Osteoblast (primary cell): ENCODE results near the gene ARL15. TPM values are rescaled to one million over a fixed set of nuclear protein-coding genes. Genes with fewer than 3 reads are reported as not detected.
A peak's percentile ranks its signal among the peaks of the same experiment; 100 is the strongest.

ENCODE experiments used
- DNase-seq: peaks from one replicate; pipeline ENCODE4 v3.0.0; 2011; ENCODE audit warnings: low spot score, mixed read lengths; ENCODE audit not compliant: insufficient read length; ENCODE audit errors: missing footprints
- H2AFZ ChIP-seq: 2 replicates; pipeline ENCODE4 v1.6.0; 2011; ENCODE audit warnings: mild to moderate bottlenecking, low read length
- H3K27ac ChIP-seq: 2 replicates; pipeline ENCODE4 v1.5.1; 2011; ENCODE audit warnings: mild to moderate bottlenecking, low read depth, low read length, moderate library complexity
- H3K27me3 ChIP-seq: 2 replicates; pipeline ENCODE4 v1.6.0; 2012; ENCODE audit warnings: mild to moderate bottlenecking, control low read depth, inconsistent platforms, low read length, moderate library complexity; ENCODE audit not compliant: insufficient read depth
- H3K36me3 ChIP-seq: 2 replicates; pipeline ENCODE4 v1.5.1; 2011; ENCODE audit warnings: mild to moderate bottlenecking, low read length, control low read depth, moderate library complexity; ENCODE audit not compliant: insufficient read depth
- H3K4me1 ChIP-seq: 2 replicates; pipeline ENCODE4 v1.5.1; 2011; ENCODE audit warnings: mild to moderate bottlenecking, low read length, control low read depth, moderate library complexity; ENCODE audit not compliant: insufficient read depth
- H3K4me2 ChIP-seq: 2 replicates; pipeline ENCODE4 v1.6.0; 2011; ENCODE audit warnings: mild to moderate bottlenecking, low read length; ENCODE audit not compliant: insufficient read depth
- H3K4me3 ChIP-seq: fragments of 200-600 bp; sonication (generic); 3 replicates; pipeline ENCODE4 v1.5.1; 2012; ENCODE audit warnings: mild to moderate bottlenecking, low read length, inconsistent platforms; ENCODE audit not compliant: insufficient read depth
- H3K79me2 ChIP-seq: 2 replicates; pipeline ENCODE4 v1.6.0; 2012; ENCODE audit warnings: mild to moderate bottlenecking, low read length, control low read depth, inconsistent platforms; ENCODE audit not compliant: insufficient read depth
- H3K9me3 ChIP-seq: 2 replicates; pipeline ENCODE4 v1.5.1; 2011; ENCODE audit warnings: low read depth, low read length, control low read depth
- H4K20me1 ChIP-seq: 2 replicates; pipeline ENCODE4 v1.6.0; 2012; ENCODE audit warnings: mild to moderate bottlenecking, low read length, control low read depth; ENCODE audit not compliant: insufficient read depth
- total RNA-seq: library from RNA; depleted of rRNA; stranded (reverse); fragments of >200 nt; gene quantifications from 2 replicates; pipeline ENCODE4 v1.2.3, GENCODE V29; 2012
- TF ChIP-seq, protein P1 (sequence below): IDR thresholded peaks from 2 replicates; pipeline ENCODE4 v1.5.1; 2011; ENCODE audit warnings: mild to moderate bottlenecking, low read depth, low read length, moderate library complexity; ENCODE audit errors: extremely low read depth

Gene ARL15
- total RNA-seq, 1 donor = 25.3 TPM

GRCh38 chr5:53963958-53964357 is 346.4 kb downstream of the ARL15 start:
- H3K4me1 ChIP-seq = no peaks in the 10 kb centered on the region

GRCh38 chr5:53962306-53962705 is 348.1 kb downstream of the ARL15 start:
- H3K4me3 ChIP-seq = no peak overlapping the region
- TF ChIP-seq, protein P1, sequence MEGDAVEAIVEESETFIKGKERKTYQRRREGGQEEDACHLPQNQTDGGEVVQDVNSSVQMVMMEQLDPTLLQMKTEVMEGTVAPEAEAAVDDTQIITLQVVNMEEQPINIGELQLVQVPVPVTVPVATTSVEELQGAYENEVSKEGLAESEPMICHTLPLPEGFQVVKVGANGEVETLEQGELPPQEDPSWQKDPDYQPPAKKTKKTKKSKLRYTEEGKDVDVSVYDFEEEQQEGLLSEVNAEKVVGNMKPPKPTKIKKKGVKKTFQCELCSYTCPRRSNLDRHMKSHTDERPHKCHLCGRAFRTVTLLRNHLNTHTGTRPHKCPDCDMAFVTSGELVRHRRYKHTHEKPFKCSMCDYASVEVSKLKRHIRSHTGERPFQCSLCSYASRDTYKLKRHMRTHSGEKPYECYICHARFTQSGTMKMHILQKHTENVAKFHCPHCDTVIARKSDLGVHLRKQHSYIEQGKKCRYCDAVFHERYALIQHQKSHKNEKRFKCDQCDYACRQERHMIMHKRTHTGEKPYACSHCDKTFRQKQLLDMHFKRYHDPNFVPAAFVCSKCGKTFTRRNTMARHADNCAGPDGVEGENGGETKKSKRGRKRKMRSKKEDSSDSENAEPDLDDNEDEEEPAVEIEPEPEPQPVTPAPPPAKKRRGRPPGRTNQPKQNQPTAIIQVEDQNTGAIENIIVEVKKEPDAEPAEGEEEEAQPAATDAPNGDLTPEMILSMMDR = no peak
- no peaks in the 10 kb centered on the region for H3K4me1 ChIP-seq
- DNase-seq = peak; percentile 36
- no peak overlapping the region for H2AFZ ChIP-seq
- no peaks in the 10 kb centered on the region for H3K27me3 ChIP-seq
- H3K79me2 ChIP-seq = no peaks in the 10 kb centered on the region
- H4K20me1 ChIP-seq = no peaks in the 10 kb centered on the region
- no peaks in the 10 kb centered on the region for H3K9me3 ChIP-seq
- H3K36me3 ChIP-seq = no peaks in the 10 kb centered on the region
- no peak overlapping the region for H3K4me2 ChIP-seq
- no peak overlapping the region for H3K27ac ChIP-seq

More at GRCh38 chr5:53963958-53964357, 346.4 kb downstream of the ARL15 start:
- H2AFZ ChIP-seq = no peak overlapping the region
- no peaks in the 10 kb centered on the region for H3K36me3 ChIP-seq
- H3K4me3 ChIP-seq = no peak overlapping the region
- no peaks in the 10 kb centered on the region for H4K20me1 ChIP-seq
- no peaks in the 10 kb centered on the region for H3K9me3 ChIP-seq
- peak; percentile 3 for DNase-seq
- no peak overlapping the region for H3K4me2 ChIP-seq
- no peaks in the 10 kb centered on the region for H3K27me3 ChIP-seq
- TF ChIP-seq, protein P1 = no peak
- no peak overlapping the region for H3K27ac ChIP-seq
- no peaks in the 10 kb centered on the region for H3K79me2 ChIP-seq

DNA sequence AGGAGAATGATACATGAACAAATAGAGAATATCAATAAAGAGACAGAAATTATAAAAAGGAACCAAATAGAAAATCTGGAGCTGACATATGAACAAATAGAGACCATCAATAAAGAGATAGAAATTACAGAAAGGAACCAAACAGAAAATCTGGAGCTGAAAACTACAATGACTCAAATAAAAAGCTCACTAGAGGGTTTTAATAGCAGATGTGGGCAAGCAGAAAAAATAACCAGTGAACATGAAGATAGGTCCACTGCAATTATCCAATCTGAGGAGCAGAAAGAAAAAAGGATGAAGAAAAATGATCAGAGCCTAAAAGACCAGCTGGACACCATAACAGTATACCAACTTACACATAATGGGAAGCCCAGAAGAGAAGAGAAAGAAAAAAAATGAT is 353.7 kb downstream of the ARL15 start:
- Histone ChIP-seq H3K27ac (no peak overlapping the region), H3K36me3 (no peaks in the 10 kb centered on the region), H4K20me1 (no peaks in the 10 kb centered on the region), H2AFZ (no peak overlapping the region), H3K4me2 (no peak overlapping the region), H3K4me3 (no peak overlapping the region), H3K4me1 (no peaks in the 10 kb centered on the region), H3K9me3 (no peaks in the 10 kb centered on the region), H3K79me2 (no peaks in the 10 kb centered on the region), H3K27me3 (no peaks in the 10 kb centered on the region)
- TF ChIP-seq, protein P1 = no peak
- no peak for DNase-seq

DNA sequence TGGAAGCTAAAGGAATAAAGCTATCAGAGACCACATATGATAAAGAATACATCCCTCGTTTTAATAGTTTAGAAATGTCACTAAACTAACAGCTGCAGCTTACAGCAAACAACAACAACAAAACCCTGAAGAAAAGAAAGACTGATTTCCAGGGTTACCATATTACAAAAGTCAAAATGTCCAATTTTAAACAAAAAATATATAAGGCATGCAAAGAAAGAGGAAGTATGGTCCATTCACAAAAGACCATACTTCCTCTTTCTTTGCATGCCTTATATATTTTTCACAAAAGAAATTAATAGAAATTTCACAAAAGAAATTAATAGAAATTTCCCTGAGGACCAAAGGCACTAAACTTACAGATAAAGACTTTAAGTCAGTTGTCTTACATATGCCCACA is 354.2 kb downstream of the ARL15 start:
- H2AFZ ChIP-seq = no peak overlapping the region
- H3K27ac ChIP-seq = no peak overlapping the region
- no peaks in the 10 kb centered on the region for H4K20me1 ChIP-seq
- no peak for DNase-seq
- H3K4me2 ChIP-seq = no peak overlapping the region
- no peaks in the 10 kb centered on the region for H3K36me3 ChIP-seq
- no peaks in the 10 kb centered on the region for H3K9me3 ChIP-seq
- TF ChIP-seq, protein P1 = no peak
- H3K79me2 ChIP-seq = no peaks in the 10 kb centered on the region
- H3K4me3 ChIP-seq = no peak overlapping the region
- no peaks in the 10 kb centered on the region for H3K27me3 ChIP-seq
- no peaks in the 10 kb centered on the region for H3K4me1 ChIP-seq
